ENCODE data around the gene DYNC1I1.

DNA sequence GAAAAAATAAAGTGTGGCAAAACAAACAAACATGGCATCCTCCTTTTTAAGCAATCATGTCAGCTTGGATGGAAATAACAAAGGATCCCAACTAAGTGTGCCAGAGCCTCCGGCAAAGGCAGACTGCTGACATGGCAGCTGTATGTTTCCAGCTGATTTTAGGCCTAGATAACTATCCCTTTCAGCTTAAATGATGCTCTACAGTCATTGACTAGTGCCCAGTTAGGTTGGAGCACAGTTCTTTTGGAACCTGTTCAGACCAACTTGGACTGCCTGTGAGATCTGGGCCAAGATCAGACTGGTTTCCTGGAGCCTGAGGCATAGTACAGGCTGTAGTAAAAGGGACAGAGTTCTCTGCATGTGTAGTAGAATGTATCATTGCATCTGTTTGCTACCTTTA lies 128.7 kb downstream of the DYNC1I1 start:
- no peak for TF ChIP-seq POLR2A (IDR thresholded peaks at IDR 0.05)
- TF ChIP-seq, protein P1, sequence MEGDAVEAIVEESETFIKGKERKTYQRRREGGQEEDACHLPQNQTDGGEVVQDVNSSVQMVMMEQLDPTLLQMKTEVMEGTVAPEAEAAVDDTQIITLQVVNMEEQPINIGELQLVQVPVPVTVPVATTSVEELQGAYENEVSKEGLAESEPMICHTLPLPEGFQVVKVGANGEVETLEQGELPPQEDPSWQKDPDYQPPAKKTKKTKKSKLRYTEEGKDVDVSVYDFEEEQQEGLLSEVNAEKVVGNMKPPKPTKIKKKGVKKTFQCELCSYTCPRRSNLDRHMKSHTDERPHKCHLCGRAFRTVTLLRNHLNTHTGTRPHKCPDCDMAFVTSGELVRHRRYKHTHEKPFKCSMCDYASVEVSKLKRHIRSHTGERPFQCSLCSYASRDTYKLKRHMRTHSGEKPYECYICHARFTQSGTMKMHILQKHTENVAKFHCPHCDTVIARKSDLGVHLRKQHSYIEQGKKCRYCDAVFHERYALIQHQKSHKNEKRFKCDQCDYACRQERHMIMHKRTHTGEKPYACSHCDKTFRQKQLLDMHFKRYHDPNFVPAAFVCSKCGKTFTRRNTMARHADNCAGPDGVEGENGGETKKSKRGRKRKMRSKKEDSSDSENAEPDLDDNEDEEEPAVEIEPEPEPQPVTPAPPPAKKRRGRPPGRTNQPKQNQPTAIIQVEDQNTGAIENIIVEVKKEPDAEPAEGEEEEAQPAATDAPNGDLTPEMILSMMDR (IDR thresholded peaks at IDR 0.05 in 4 of 5, conservative IDR thresholded peaks at IDR 0.05 in 1 of 5), result no peak

All from gastrocnemius medialis (tissue), 4 donors.